Measurements from ENCODE around the gene PRAC1.

PRAC1 gene

DNA sequence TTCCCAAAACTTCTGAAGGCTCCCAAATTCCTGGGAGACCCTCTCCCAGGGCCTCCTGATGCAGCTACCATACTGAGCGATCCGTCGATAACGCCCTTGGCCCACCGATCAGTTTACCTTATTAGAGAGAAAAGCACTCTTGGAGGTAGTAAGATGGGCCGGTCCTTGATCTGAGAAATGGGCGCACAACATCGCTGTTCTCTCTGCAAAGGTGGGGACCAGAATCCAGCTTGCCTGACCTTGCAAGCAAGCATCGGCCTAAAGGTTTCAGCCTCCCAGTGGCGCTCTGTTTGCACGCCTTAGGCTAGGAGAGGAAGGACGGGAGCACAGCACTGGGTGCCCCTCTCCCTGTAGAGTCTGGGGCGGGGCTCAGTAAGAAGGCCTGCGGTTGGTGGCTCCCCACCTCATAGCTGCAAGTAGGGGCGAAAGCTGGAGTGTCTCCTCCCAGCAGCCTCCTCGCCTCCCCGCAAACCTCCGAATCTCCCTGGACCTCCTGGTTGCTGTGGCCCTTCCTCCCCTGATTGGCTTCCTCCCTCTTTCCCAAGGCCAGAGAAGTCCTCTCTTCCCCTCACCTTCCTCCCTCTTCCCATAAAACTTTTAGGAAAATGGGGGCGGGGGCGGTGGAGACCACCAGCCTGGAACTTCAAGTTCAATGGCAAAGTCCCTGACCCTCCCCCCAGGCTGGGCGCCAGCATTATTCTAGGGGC is at the start of gene PRAC1:
PRAC1 (minus strand) TSS at position 318 of the 707 bp plus-strand sequence; CDS start at position 192, 126 bp downstream.
- no peak for DNase-seq

- no peak for DNase-seq
Measured at GRCh38 chr17:48770954-48771353, 48.6 kb upstream of the PRAC1 start.

GRCh38 chr17:48769009-48769675 is 46.8 kb upstream of the PRAC1 start:
- no peak for DNase-seq

DNA sequence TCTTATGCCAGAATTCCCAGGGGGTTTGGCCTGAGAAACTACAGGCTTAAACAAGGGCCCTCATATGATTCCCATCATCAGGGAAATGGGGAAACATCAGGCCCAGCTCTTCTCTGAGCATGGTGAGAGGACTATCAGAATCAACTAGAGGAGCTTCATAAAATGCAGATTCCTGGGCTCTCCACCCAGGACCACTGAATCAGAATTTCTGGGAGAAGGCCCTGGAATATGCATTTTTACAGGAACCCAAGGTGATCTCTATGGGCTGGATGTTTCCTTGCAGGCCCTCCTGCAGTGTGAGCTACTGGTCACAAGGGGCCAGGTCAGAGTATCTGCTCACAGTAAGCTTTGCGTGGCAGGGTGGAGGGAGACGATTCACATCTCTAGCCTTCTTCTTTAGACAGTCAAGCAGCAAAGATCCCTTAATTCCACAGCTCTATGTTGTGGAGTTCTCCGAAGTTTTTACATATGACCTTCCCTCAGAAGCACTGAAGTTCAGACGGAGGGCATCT is 45.0 kb upstream of the PRAC1 start:
- DNase-seq, result no peak

GRCh38 chr17:48761114-48761513 is 38.8 kb upstream of the PRAC1 start:
- no peak for DNase-seq

DNA sequence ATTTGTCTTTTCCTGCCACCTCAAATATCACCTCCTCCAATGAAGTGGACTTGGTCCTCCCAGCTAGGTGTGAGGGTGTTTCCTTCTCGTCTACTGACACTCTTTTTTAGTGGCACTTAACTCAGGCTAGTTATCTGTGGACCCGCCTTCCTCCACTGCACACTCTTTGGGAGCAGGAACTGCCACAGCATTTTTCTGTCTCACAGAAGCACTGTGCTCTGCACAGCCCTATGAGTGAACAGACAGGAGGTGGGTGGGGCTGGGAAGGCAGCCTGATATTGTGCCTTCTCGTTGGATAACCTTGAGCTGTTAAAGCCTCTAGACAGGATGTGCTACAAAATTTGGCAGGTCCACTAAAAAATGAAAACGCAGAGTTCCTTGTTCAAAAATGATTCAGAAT is 38.1 kb upstream of the PRAC1 start:
- no peak for DNase-seq

DNA sequence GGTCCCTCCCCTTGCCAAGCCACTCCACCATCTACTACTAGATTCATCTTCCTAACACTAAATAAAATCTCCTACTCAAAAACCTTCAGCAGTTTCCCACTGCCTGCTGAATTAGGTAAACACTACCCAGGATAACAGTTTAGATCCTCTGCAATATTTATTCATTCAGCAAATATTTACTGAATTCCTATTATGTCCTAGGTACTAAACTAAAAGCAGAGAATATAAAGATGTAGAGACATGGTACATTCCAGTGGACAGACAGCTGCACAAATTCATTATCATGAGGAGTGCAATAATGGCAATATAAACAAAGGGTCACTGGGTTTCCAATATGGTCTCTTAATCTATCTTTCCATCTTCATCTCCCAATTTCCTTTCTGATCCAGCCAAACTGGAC is 37.0 kb upstream of the PRAC1 start:
- DNase-seq, result no peak

DNA sequence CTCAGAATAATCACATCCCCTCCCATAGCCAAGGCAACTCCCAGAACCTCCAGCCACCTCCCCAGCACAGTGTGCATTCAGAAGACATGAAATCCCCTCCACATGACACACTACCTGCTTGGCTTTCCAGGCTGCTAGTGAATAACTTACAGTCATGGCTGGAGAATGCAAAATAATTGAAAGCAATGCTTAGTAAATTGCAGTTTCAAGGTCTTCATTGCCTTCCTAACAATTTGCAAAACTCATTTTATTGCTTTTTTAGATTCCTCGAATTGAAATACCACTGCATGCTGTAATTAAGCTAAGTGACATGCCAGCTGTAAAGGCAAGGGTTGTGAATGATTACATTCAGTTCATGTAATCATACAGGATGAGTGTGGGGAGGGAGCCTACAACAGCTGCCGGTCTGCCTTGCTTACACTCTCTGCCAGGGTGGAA is 35.2 kb upstream of the PRAC1 start:
- no peak for DNase-seq

DNA sequence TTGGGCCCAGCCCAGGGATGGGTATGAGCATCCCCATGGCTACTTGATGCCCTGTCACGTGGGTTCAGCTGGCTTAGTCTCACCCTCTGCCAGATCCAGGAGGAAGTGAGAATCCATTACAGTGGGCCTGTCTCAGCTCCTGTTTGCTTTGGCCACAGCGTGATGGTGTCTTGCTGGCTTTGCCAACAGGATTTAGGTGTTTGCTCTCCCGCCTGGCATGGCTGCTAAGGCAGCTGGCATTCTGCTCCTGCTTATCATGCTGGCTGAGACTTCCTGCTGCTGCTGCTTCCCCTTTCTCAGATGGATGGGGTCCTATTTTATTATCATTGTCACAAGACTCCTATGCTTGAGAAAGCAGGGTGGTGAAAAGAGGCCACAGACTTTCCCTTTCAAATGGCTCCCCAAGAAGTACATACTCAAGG is 34.5 kb upstream of the PRAC1 start:
- no peak for DNase-seq

DNA sequence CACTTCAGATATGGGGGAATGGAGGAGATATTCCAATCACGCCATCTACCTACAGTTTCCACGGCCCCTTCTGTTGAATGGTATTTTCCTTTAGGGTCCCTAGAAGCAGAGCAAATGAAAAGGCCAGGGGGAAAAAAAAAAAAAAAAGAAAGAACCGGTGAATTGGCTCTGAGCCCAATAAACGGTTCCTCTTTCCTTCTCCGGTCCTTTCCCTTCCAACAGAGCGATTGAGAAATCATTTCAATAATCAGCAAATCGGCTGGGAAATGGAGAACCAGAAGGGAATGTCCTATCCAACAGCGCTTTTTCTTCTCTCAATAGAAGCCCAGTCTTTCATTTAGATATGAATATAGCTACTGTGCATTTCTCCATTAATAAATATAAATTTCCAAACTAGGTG is 33.0 kb upstream of the PRAC1 start:
- no peak for DNase-seq

GRCh38 chr17:48754500-48755261 is 32.4 kb upstream of the PRAC1 start:
- no peak for DNase-seq

DNA sequence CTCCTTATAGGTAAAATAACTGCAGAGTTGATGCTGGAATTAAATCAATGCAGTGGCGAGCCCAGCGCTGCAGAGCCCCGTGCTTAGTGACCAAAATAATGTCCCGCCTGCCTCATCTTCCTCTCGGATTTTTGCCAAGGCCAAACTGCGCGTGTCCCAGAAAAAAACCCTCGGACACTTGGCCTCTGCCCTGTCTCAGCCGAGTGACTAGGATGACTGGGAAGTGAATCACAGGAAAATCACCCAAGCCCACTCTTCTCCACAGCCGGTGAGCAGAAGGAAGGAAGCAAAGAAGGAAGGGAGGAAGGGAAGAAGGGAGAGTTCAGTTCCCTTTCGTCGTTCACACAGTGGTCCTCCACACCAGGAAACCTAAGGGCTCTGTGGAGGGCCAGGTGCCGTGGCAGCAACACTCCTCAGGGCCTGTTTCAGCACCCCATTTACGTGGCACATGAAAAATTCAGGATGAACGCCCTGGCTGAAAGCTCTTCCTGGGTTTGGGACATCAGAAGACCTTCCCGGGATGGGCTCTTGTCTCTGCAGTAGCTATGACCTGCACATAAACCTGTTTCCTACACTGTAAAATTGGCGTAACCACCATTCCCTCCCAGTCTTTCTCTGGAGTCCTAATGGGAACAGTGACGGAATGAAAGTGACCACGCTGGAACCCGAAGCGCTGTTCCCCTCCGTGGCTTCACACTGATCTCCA is 31.6 kb upstream of the PRAC1 start:
- DNase-seq, result no peak

GRCh38 chr17:48752399-48753288 is 30.3 kb upstream of the PRAC1 start:
- no peak for DNase-seq

- no peak for DNase-seq
Measured at GRCh38 chr17:48751733-48752398, 29.5 kb upstream of the PRAC1 start.

DNA sequence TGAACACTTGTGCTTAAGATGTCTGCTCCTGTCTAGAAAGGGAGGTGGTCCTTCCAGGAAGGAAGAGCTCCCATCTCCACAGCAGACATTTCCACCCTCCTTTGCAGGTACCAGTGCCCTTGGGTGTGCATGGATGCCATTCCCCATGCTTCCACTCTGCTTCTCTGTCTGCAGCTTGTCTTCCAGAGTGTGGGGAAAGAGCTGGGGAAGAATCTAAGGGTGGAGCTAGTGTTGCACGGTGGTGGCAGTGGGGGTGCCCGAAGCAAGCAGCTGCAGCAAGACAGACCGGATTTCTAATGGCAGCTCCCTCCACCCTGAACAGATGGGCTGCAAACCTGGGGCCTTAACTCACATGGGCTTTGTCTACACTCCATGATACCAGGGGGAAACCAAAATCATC is 28.9 kb upstream of the PRAC1 start:
- DNase-seq, result no peak

DNA sequence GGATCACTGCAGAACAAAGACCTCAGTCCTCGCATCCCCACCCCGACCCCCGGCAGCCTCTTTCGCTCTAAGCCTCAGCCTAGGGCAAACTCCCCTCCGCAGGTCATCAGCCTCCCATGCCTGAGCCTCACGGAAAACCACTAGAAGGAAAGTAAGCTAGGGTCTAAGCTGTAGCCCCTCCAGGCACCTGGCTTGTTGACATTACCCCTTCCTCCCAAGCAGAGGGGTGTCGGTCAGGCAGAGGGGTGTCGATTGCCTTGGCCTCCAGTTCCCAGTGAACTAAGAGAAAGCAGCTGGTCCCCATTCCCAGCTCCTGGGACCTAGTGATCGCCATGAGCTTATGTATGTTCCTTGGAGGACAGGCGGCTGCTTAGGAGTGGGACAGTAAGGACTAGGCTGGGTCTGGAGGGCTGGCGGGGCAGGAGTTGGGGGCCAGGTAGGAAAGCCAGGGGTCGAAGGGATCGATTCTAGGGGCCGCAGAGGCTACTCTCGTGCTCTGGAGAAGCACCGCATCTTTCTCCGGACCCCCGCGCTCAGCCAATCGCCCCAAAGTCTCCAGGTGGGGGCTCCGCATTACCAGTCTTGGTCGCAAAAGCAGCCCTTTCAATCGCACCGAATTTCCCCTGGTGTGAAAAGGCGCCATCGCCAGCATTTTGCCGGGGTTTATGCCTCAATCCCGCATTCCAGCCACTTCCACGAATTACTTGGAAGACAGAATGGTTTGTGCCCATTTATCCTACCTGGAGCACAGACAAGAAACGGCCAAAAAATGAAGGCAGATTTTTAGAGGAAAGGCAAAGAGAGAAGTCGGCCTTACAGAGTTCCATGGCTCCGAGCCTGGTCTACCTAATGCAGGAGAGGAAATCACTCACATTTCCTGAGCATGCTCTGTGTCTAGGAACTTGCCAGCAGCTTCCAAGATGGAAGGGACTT is 27.6 kb upstream of the PRAC1 start:
- no peak for DNase-seq

DNA sequence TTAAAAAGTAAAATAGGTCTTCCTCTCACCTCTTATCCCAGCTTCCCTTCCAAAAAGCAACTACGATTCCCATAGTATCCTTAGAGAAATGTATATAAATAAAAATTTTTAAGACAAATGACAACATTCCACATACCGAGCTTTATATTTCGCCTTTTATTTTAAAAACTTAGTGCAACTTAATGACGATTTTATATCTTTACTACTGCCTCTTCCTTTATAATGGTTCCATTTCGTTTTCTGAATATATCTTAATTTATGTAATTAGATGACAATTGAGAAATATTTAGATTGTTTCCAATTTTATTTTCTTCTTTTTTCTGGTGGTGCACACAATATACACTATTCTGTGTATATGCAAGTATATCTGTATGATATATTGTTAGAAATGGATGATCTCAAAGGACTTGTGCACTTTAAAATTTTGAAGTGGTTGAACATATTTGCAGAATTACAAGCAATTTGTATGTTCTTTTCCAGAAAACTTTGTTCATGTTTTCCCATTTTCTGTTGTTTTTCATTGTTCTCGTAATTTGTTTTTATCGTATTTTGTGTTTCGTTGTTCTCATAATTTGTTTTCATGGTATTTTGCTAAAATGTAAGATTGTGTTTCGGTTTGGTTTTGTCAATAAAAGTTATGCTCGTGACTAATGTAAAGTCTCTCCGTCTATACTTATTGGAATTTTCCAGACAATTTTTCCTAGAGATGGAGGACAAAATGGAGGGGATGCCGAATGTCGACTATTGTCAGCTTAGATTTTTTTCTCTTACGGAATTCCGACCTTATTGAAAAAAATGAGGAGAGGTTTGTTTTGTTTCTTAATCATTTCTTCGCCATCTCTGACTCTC is 26.6 kb upstream of the PRAC1 start:
- DNase-seq, result no peak

DNA sequence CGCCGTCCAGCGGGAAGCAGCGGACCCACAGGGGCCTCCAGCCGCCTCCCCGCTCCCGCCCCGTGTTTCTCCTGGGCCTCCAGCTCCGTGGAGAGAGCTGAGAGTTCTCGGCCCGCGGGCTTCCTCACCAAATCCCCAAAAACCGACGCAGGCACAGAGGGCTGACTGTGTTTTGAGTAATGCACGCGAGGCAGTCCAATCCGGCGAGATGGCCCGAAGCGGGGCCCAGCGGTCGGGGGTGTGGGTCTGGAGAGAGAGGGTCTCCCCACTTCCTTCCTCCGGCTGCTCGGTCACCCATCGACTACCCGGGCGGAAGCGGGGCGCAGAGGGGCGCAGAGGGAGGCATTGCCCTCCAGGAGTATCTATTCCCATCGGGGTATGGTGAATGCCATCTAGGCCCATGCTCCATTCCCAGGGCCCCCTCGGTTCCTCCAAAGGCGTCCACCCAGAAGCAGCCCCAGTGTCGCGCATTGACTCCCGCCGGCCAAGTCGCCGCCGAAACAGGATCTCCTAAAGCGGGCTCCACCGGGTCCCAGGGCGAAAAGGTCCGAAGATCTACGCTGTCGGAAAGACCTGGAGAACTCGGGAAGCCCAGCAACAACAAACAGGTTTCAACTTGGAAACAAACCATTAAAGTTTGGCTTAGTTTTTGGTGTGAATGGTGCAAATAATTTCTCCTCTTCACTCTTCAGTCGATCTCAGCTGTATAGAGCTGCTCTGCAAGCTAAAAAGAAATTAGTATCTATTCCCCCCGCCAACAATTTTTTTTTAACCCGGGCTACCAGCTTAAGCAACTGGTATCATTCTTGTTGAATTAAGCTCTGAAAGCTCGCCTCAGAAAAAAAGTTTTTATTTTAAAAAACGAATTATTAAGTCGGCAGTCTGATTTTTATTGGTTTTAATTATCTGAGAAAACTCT is 25.4 kb upstream of the PRAC1 start:
- DNase-seq, result no peak

Measured in NCI-H1436 (cell line).